Fibroblast of lung (primary cell): Measurements from ENCODE around the gene HLA-DOA.

Experiments used
- EZH2 ChIP-seq: IDR thresholded peaks from 2 replicates; pipeline ENCODE4 v1.5.1; 2012; ENCODE audit warnings: low read length, control low read depth, mild to moderate bottlenecking; ENCODE audit errors: missing control alignments
- TF ChIP-seq, protein P1 (sequence below), 2 donors: IDR thresholded peaks in 1 of 2; conservative IDR thresholded peaks in 1 of 2; 1 replicate in 1 of 2; 2 replicates in 1 of 2; pipeline ENCODE4 v1.5.1; 2011 to 2012; ENCODE audit warnings: low read length in 2 of 2, control low read depth in 1 of 2, inconsistent platforms in 1 of 2, low read depth in 1 of 2, mild to moderate bottlenecking in 1 of 2

DNA sequence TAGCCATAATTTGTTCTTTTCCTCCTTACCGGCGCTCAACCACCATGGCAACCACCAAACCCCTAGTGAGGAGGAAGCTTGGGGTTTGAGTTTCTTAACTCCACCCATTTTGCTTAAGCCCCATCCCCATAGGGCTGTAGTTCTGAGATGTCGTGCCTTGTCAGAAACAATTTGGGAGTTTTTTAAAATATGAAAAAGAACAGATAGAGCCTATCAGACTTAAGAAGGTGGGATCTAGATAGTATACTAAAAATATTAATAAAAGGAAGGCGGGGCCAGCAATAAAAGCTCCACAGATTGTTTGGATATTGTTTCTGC lies 35.4 kb downstream of the HLA-DOA start:
- TF ChIP-seq, protein P1, sequence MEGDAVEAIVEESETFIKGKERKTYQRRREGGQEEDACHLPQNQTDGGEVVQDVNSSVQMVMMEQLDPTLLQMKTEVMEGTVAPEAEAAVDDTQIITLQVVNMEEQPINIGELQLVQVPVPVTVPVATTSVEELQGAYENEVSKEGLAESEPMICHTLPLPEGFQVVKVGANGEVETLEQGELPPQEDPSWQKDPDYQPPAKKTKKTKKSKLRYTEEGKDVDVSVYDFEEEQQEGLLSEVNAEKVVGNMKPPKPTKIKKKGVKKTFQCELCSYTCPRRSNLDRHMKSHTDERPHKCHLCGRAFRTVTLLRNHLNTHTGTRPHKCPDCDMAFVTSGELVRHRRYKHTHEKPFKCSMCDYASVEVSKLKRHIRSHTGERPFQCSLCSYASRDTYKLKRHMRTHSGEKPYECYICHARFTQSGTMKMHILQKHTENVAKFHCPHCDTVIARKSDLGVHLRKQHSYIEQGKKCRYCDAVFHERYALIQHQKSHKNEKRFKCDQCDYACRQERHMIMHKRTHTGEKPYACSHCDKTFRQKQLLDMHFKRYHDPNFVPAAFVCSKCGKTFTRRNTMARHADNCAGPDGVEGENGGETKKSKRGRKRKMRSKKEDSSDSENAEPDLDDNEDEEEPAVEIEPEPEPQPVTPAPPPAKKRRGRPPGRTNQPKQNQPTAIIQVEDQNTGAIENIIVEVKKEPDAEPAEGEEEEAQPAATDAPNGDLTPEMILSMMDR (conservative IDR thresholded peaks at IDR 0.05 in 1 of 2, IDR thresholded peaks at IDR 0.05 in 1 of 2; ENCODE audit: low read depth in 1 of 2, low read length in 2 of 2) = no peak
- TF ChIP-seq EZH2 = no peak
